GM23338 (cell line): Measurements from ENCODE around the gene FUT2. TPM values are rescaled to one million over a fixed set of nuclear protein-coding genes. Genes with fewer than 3 reads are reported as not detected.

Source experiments
- ATAC-seq: fragments of 200-7000 bp; cut with Tn5 transposase; 3 replicates; pipeline ENCODE4 v1.9.1; 2020
- DNase-seq: peaks from one replicate; pipeline ENCODE4 v3.0.0-alpha.2; 2015; ENCODE audit warnings: low spot score
- H2AFZ ChIP-seq: fragments of 200-600 bp; sonication (generic); 2 replicates; pipeline ENCODE4 v1.8.0; 2016; ENCODE audit warnings: antibody characterized with exemption, mild to moderate bottlenecking, moderate library complexity
- H3F3A ChIP-seq: fragments of 200-600 bp; sonication (generic); replicated peaks from 2 replicates; pipeline ENCODE4 v1.8.0; 2017; ENCODE audit warnings: antibody characterized with exemption, mixed run types, low read depth
- H3K27ac ChIP-seq: fragments of 200-600 bp; sonication (generic); 2 replicates; pipeline ENCODE4 v1.6.1; 2016; ENCODE audit warnings: low read depth
- H3K27me3 ChIP-seq: fragments of 200-600 bp; sonication (generic); 2 replicates; pipeline ENCODE4 v1.8.0; 2016; ENCODE audit warnings: mild to moderate bottlenecking, mixed run types, moderate library complexity; ENCODE audit not compliant: insufficient read depth
- H3K36me3 ChIP-seq: fragments of 200-600 bp; sonication (generic); 2 replicates; pipeline ENCODE4 v1.8.0; 2016; ENCODE audit warnings: mild to moderate bottlenecking; ENCODE audit not compliant: insufficient read depth
- H3K4me1 ChIP-seq: fragments of 200-600 bp; sonication (generic); 2 replicates; pipeline ENCODE4 v1.8.0; 2016; ENCODE audit warnings: mild to moderate bottlenecking, moderate library complexity; ENCODE audit not compliant: insufficient read depth
- H3K4me2 ChIP-seq: fragments of 200-600 bp; sonication (generic); 2 replicates; pipeline ENCODE4 v1.7.1; 2017; ENCODE audit warnings: mixed run types
- H3K4me3 ChIP-seq: fragments of 200-600 bp; sonication (generic); 2 replicates; pipeline ENCODE4 v1.6.1; 2016; ENCODE audit warnings: mixed run types
- H3K79me2 ChIP-seq: fragments of 200-600 bp; sonication (generic); replicated peaks from 2 replicates; pipeline ENCODE4 v1.8.0; 2017; ENCODE audit warnings: mild to moderate bottlenecking; ENCODE audit not compliant: insufficient read depth
- H3K9me2 ChIP-seq: fragments of 200-600 bp; sonication (generic); 2 replicates; pipeline ENCODE4 v1.8.0; 2017; ENCODE audit not compliant: insufficient read depth
- H4K20me1 ChIP-seq: fragments of 200-600 bp; sonication (generic); replicated peaks from 2 replicates; pipeline ENCODE4 v1.8.0; 2017; ENCODE audit warnings: mild to moderate bottlenecking; ENCODE audit not compliant: insufficient read depth
- H3K27ac Mint-ChIP-seq: 2 replicates; pipeline ENCODE4 v1.8.0; 2020; ENCODE audit warnings: inconsistent platforms, mild to moderate bottlenecking, moderate library complexity, mixed read lengths
- H3K27me3 Mint-ChIP-seq: 3 replicates; pipeline ENCODE4 v1.8.0; 2022; ENCODE audit warnings: low read depth, mild to moderate bottlenecking, moderate library complexity, mixed read lengths, inconsistent platforms; ENCODE audit not compliant: insufficient read depth, poor library complexity
- H3K36me3 Mint-ChIP-seq: 3 replicates; pipeline ENCODE4 v1.8.0; 2021; ENCODE audit warnings: low read depth, mild to moderate bottlenecking, inconsistent platforms, moderate library complexity, mixed read lengths
- H3K4me1 Mint-ChIP-seq: 3 replicates; pipeline ENCODE4 v1.8.0; 2020; ENCODE audit warnings: mild to moderate bottlenecking, inconsistent platforms, mixed read lengths
- H3K4me3 Mint-ChIP-seq: 3 replicates; pipeline ENCODE4 v1.8.0; 2021; ENCODE audit warnings: moderate library complexity, mild to moderate bottlenecking, inconsistent platforms, mixed read lengths
- H3K9me3 Mint-ChIP-seq: 3 replicates; pipeline ENCODE4 v1.8.0; 2020; ENCODE audit warnings: moderate library complexity, mild to moderate bottlenecking, inconsistent platforms, mixed read lengths
- CREB1 ChIP-seq: fragments of 250-450 bp; sonication (Bioruptor Pico); IDR thresholded peaks from 2 replicates; pipeline ENCODE4 v1.5.0; 2020; ENCODE audit warnings: low read depth, mild to moderate bottlenecking, moderate library complexity
- CTCF ChIP-seq, 2 experiments: fragments of 200-600 bp in 1 of 2; sonication (generic) in 1 of 2; conservative IDR thresholded peaks; 2 replicates each; pipeline versions ENCODE4 v1.5.1 to v1.6.1; 2016 to 2017; ENCODE audit warnings: antibody characterized with exemption in 2 of 2, low read depth in 2 of 2, mild to moderate bottlenecking in 2 of 2, moderate library complexity in 1 of 2
- ETS1 ChIP-seq: IDR thresholded peaks from 2 replicates; pipeline ENCODE4 v1.6.1; 2016; ENCODE audit warnings: antibody characterized with exemption
- EZH2 ChIP-seq: fragments of 200-600 bp; sonication (generic); IDR thresholded peaks from one replicate; pipeline ENCODE4 v1.8.0; 2017; ENCODE audit warnings: antibody characterized with exemption, mild to moderate bottlenecking, low read depth; ENCODE audit not compliant: unreplicated experiment
- EZH2phosphoT487 ChIP-seq: fragments of 200-600 bp; sonication (generic); IDR thresholded peaks from one replicate; pipeline ENCODE4 v1.8.1; 2018; ENCODE audit warnings: antibody characterized with exemption; ENCODE audit not compliant: unreplicated experiment
- JUNB ChIP-seq: IDR thresholded peaks from one replicate; pipeline ENCODE4 v1.6.1; 2016; ENCODE audit warnings: antibody characterized with exemption; ENCODE audit not compliant: unreplicated experiment
- NANOG ChIP-seq: IDR thresholded peaks from 2 replicates; pipeline ENCODE4 v1.6.1; 2016; ENCODE audit warnings: antibody characterized with exemption, borderline replicate concordance
- POLR2AphosphoS5 ChIP-seq: IDR thresholded peaks from 2 replicates; pipeline ENCODE4 v1.6.1; 2016; ENCODE audit warnings: antibody characterized with exemption, low read depth
- REST ChIP-seq: IDR thresholded peaks from one replicate; pipeline ENCODE4 v1.6.1; 2018; ENCODE audit warnings: antibody characterized with exemption; ENCODE audit not compliant: unreplicated experiment
- STAT1 ChIP-seq: IDR thresholded peaks from one replicate; pipeline ENCODE4 v1.6.1; 2016; ENCODE audit warnings: antibody characterized with exemption; ENCODE audit not compliant: unreplicated experiment
- ZNF114 ChIP-seq: fragments of 250-450 bp; sonication (Bioruptor Pico); IDR thresholded peaks from 2 replicates; pipeline ENCODE4 v1.5.0; 2020; ENCODE audit warnings: mild to moderate bottlenecking, moderate library complexity
- ZNF331 ChIP-seq: fragments of 250-450 bp; sonication (Bioruptor Pico); IDR thresholded peaks from 2 replicates; pipeline ENCODE4 v1.5.0; 2020; ENCODE audit warnings: low read depth, mild to moderate bottlenecking, moderate library complexity
- ZNF462 ChIP-seq: fragments of 250-450 bp; sonication (Bioruptor Pico); IDR thresholded peaks from 2 replicates; pipeline ENCODE4 v1.5.0; 2020; ENCODE audit warnings: mild to moderate bottlenecking, moderate library complexity
- polyA plus RNA-seq: library from polyadenylated mRNA; unstranded; fragments of >200 nt; fragmentation: Nextera tagmentation; extraction: Ambion mirVana; gene quantifications from 2 replicates; pipeline ENCODE4 v1.2.1, GENCODE V29; 2016
- total RNA-seq: library from RNA; depleted of rRNA; stranded (reverse); fragments of >200 nt; shearing (Covaris generic); gene quantifications from 2 replicates; pipeline ENCODE4 v1.2.3, GENCODE V29; 2014

The FUT2 gene
- total and polyA plus RNA-seq, 2 experiments from 2014 or later: 5.0 to 5.6 TPM

- Histone ChIP-seq H3F3A (no peaks in the 10 kb centered on the region), H4K20me1 (no peaks in the 10 kb centered on the region), H3K79me2 (no peaks in the 10 kb centered on the region), H3K27me3 (no peaks in the 10 kb centered on the region), H3K27ac (no peak overlapping the region), H3K4me3 (no peak overlapping the region), H3K4me1 (no peaks in the 10 kb centered on the region), H2AFZ (no peak overlapping the region), H3K9me2 (no peaks in the 10 kb centered on the region), H3K4me2 (no peak overlapping the region), H3K36me3 (no peaks in the 10 kb centered on the region)
- Mint-ChIP-seq H3K4me1 (peaks cover under 1% of the 10 kb centered on the region; the same call in 1 of the 3 replicates), H3K27me3 (peaks cover 8% of the 10 kb centered on the region), H3K36me3 (no peaks in the 10 kb centered on the region), H3K9me3 (peaks cover under 1% of the 10 kb centered on the region; the same call in 1 of the 3 replicates), H3K27ac (no peak overlapping the region), H3K4me3 (no peak overlapping the region)
- no peak for ATAC-seq
- DNase-seq: no peak
- TF ChIP-seq NANOG (no peak), STAT1 (no peak), ZNF462 (CRISPR knock-in tag) (no peak), REST (no peak), POLR2AphosphoS5 (no peak), EZH2phosphoT487 (no peak), CREB1 (no peak), ZNF331 (CRISPR knock-in tag) (no peak), JUNB (no peak), EZH2 (no peak), ETS1 (no peak), ZNF114 (CRISPR knock-in tag) (no peak), CTCF (conservative IDR thresholded peaks at IDR 0.05; ENCODE audit: low read depth in 2 of 2) (no peak)
Observed at GRCh38 chr19:48689449-48689848, 6.3 kb upstream of the FUT2 start.
